GM18858 (cell line): ENCODE measurements around the gene ASCC2.
"Not testable (repeated sequence)": the region's sequence is repeated elsewhere in the genome, so short reads cannot be mapped to it uniquely, and the experiment has no call there.

ENCODE experiments used
- ATAC-seq: cut with Tn5 transposase; IDR thresholded peaks from one replicate; pipeline ENCODE4 v1.9.1; 2021; ENCODE audit not compliant: unreplicated experiment

ASCC2 gene

DNA sequence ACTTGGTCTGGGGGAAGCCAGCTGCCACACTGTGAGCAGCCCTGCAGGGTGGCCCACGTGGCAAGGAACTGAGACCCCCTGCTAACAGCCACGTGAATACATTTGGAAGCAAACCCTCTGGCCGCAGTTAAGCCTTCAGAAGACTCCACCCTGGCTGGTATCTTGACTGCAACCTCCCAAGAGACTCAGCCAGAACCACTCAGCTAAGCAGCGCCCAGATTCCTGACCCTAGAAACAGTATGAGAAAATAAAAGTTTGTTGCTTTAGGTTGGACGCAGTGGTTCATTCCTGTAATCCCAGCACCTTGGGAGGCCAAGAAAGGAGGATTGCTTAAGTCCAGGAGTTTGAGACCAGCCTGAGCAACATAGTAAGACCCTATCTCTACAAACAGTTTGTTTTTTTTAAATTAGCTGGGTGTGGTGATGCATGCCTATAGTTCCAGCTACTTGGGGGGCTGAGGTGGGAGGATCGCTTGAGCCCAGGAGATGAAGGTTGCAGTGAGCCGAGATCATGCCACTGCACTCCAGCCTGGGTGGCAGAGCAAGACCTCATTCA is 79.9 kb downstream of the ASCC2 start:
- ATAC-seq = no peak

DNA sequence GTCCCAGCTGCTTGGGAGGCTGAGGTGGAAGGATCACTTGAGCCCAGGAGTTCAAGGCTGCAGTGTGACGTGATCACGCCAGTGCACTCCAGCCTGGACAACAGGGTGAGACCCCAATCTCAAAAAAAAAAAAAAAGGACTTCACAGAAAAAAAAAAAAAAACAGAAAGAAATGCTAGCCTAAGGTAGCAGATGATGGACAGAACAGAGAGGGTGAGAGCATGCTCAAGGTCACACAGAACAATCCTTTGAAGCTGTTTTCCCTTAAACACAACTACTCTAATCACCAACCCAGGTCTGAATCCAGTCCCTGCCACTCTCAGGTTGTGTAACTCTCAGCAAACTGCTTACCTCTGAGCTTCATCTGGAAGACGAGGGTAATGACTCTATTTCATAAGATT is 81.0 kb downstream of the ASCC2 start:
- no peak for ATAC-seq

DNA sequence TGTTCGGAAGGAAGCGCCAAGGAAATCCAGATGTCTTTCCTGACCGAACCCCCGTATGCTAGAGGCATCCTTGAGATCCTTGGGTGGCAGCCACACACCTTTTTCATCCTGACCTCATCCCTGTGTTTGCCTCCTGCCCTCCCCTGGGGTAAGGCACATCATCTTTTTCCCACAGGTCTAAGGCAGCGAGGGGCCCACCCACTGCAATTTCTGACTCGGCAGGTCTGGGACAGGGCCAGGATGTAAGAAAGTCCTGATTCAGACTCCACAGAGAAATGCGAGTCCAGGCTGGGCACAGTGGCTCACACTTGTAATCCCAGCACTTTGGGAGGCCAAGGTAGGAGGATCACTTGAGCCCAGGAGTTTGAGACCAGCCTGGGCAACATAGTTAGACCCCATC is 81.7 kb downstream of the ASCC2 start:
- ATAC-seq = no peak

DNA sequence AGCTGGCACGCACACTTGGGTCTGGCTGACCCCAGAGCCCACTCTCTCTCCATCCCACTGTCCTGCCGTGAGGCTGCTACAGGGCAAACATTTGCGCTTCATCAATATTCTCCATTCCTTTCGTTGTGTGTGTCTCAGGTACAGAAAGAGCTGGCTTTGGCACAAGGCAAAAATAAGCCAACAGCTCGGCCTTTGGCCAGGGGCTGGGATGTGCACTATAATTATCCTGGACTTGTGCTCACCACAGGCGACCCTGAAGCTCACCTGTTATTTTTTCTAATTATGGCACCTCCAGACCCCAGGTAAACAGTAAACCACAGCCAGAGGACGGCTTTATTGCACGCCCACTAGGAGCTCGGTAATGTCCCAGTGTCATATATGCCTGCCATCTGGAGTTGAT is 82.2 kb downstream of the ASCC2 start:
- ATAC-seq = no peak

DNA sequence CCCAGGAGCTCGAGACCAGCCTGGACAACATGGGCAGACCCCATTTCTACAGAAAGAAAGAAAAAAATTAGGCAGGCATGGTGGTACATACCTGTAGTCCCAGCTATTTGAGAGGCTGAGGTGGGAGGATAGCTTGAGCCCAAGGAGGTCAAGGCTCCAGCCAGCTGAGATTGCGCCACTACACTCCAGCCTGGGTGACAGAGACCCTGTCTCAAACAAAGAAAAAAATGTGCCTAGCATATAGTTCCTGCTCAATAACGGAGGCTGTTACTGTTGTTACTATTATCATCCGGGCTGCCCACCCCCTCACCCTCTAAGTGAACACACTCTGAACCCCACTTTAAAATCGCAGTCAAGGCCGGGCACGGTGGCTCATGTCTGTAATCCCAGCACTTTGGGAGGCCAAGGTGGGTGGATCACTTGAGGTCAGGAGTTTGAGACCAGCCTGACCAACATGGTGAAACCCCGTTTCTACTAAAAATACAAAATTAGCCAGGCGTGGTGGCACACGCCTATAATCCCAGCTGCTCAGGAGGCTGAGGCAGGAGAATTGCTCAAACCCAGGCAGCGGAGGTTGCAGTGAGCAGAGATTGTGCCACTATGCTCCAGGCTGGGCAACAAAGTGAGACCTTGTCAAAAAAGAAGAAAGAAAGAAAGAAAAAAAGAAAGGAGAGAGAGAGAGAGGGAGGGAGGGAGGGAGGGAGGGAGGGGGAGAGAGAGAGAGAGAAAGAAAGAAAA is 83.2 kb downstream of the ASCC2 start:
- not testable (repeated sequence) for ATAC-seq

DNA sequence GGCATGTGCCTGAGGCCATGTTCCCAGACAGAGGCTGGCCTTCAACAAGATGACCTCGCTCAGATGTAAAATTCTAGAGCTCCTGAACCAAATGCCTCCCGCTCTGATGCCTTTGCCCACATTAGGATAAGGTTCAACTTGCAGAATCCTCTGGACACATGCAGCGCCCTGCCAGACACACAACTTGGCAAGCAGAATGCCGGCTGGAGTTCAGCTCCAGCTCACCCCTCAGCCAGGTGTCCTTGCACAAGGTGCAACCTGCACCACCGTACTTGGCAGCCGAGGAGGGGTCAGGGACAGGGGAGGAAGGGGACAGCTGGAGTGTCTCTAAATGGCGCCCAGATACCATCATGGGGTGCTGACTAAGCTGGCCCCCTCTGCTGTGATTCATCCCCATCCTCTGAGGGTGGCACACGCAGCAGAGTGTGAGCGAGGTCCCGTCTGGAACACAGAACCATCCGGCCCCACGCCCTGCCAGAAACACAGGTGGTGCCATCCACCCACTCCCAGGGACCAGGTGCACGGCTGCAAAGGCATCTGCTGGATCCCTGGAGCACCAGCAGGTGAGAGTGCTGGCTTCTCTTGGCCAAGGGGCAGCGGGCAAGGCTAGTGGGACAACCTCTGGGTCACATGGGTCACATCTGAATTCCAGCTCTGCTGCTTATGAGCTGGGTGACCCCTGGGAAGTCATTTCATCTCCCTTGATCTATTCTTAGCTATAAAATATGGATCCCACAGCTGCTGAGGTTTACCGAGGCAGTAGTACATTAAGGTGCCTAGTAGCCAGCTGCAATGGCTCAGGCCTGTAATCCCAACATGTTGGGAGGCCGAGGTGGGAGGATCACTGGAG is 84.0 kb downstream of the ASCC2 start:
- ATAC-seq = no peak

DNA sequence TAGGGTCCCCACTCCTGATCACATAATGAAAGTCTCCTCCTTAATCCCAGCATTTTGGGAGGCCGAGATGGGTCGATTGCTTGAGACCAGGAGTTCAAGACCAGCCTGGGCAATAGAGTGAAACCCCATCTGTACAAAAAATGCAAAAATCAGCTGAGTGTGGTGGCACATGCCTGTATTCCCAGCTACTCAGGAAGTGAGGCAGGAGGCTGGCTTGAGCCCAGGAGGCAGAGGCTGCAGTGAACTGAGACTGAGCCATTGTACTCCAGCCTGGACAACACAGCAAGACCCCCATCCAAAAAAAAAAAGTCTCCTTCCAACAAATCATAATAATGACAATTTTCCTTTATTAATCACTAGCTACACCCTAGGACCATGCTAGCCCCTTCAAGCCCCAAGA is 86.4 kb downstream of the ASCC2 start:
- no peak for ATAC-seq

DNA sequence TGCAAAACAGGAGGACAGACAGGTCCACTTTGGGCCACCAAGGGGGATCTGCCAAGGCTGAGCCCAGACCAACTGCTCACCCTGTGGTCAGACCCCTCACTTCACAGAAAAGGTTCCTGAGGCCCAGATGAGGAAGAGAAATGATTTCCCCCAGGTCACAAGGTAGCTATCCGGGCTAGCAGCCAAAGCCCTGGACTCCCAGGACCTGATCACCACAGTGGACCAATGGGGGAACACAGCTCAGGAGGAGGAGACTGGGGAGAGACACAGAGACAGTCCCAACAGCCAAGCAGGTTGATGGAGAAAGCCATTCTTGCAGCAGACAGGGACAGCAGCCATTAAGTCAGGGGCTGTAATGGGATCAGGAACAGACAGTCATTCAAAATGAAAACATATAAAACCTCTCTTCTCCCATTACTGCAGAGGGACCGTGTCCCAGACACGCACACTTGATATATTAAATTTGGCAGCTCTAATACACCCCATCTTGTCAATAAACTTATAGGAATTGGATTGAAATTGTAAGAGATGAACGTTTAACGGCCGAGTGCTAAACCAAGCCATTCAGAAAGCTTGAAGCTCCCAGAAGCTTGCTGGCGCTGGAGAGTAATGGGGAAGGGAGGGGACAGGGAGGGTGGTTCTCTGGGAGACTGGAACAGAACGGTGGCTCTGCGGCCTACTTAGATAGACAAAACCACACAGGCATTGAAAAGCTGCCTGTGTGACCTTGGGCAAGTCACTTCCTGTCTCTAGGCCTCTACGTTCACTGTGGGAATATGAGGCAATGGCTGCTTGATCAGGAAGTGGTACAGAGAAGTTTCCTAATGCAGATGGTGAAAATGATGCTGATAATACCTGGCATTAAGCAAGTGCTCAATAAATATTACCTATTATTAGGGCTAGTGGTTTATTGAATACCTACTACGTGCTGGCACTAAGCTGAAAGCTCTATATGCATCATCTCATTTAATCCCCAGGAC is 87.2 kb downstream of the ASCC2 start:
- no peak for ATAC-seq

DNA sequence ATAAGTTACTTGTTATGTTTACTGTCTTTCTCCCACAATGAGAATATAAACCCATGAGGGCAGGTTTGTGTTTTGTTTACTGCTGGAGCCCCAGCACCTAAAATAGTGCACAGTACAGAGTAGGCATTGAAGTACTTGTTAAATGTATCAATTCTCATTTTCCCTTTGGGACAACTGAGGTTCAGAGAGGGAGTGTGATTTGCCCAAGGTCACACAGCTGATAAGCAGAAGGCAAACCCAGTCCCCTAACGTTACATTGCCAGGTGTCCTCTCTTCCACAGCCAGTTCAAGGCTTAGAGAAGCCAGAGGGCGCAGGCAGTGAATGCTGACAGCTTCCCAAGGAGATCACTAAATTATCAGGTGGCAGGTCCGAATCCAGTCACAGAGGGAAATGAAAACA is 88.0 kb downstream of the ASCC2 start:
- no peak for ATAC-seq

DNA sequence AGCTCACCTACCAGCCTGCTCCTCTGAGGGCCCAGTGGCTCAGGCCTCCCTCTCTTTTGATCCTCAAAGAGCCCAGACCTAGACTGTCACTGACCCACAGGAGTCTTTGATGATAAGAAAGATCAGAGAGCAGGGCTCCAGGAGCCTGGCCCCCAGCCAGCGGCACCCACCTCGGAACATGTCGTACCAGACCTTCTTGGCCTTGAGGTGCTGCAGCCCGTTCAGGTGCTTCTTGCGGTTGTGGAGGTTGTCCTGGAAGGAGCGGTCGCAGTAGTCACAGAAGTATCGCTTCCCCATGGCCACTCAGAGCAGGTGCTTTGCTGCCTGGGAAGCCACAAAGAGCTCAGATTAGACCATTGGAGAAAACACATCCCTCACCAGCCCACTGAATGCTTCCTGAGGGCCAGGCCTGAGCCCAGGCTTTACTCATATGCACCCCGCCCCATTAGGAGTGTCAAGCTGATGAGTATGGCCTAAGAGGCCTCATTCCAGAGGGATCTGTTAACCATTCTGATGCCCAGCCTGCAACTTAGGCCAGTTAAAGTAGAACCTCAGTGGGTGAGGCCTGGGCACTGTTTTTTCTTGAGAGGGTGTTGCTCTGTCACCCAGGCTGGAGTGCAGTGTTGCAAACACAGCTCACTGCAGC is 89.7 kb downstream of the ASCC2 start:
- no peak for ATAC-seq

DNA sequence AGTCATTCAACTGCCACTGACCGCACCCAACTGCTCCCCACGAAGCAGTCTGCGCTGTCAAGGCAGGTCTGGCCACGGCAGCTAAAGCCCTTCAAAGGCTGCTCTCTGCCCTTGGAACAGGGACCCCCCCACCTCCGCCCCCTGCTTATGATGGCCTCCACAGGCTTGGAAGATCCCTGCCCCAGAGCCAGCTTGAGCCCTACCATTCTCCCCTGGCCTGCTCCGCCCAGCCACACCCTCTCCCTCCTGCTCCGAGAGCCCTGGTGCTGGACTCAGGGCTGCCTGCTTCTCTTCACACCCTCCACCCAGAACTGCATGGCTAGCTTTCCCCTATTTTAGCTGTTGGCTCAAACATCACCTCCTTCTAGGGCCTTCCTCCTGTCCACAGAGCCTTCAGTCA is 90.2 kb downstream of the ASCC2 start:
- no peak for ATAC-seq

DNA sequence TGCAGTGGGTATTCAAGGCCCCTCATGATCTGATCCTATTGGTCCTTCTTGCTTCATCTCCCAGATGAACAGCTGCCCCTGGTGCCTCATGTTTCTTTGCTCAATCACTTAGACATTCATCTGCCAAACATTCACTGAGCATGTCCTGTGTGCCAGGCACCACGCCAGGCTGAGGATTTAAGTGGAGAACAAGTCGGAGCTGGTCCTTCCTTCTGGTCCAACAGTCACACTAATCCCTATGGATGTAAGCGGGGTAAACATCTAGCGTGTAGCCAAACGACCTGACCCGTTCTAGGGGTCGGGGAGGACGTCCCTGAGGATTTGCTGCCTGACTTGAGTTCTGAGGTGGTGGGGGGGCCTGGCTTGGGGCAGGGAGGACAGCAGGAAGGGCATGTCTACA is 93.2 kb downstream of the ASCC2 start:
- no peak for ATAC-seq

DNA sequence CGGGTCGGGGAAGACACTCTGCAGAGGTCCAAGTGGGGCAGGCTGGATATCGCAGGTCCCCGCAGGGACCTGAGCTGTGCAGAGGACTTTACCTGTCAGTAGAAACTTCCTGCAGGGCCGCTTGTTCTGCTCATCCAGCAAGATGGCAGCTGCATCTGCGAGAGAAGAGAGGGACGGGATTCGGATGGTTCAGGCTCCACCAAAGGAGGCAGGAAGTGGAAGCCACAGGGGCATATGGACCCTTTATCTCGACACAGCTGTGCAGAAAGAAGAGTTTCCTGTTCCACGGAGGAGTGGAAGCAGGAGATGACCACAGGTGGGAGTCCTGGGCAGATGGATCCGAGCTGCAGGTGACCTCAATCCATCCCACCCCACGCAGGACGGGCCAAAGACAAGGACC is 95.7 kb downstream of the ASCC2 start:
- ATAC-seq = no peak

DNA sequence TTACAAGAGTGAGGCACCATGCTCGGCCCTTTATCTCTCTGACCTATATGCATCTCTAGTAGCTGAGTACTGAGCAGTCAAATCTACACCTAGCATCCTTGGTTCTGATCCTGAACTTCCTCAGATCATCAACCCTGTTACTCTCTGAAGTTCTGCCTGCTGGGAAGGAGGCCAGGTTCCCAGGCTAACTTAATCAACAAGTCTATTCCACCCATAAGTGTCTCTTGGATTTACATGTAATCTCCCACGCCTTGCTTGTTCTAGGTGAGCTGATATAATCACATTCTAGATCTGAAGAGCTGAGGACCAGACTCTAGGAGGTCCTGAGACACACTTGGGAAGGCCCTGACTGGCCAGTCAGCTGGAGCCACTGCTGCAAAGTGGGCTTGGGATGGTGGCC is 96.1 kb downstream of the ASCC2 start:
- no peak for ATAC-seq

DNA sequence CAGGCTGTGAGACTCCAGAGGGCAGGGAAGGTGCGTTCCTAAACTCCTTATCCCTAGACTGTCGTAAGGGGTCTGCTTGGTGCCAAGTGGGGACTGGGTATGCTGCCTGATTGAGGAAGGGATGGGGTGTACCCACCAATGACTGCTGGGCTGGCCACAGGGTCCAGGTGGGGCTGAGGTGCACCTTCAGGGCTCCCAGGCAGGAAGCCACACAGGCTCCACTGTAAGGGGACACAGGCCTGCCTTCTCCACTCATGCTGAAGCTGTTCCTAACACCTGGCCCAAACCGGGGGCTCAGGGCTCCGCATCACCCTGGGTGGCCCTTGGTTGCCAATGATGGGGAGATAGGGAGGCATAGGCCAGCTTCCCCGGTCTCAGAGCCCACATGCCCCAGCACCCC is 97.9 kb downstream of the ASCC2 start:
- ATAC-seq = no peak

DNA sequence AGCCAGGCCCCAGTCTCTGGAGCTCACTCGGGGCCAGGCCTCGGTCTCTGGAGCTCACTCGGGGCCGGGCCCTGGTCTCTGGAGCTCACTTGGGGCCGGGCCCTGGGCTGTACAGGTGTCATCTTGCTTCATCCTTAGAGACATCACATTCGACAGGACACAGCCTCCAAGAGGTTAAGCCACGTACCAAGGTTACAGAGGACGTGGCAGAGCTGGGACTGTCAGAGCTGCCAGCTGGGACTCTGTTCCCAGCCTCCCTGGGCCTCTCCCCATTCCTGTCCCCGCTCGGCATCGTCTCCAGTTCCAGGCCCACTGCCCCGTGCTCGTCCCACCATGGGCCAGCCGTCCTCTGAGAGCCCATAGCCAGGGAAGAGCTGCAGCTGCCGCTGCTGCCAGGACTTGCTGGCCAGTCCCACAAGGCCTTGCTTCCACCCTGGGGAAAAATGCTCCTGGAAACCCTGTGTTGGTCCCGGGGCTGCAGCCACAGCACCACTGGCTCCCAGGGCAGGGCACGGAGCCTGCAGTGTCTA is 98.7 kb downstream of the ASCC2 start:
- ATAC-seq = no peak
